C4-2B (cell line): ENCODE results near the gene ATP6V1B1.

Experiments used
- ZFX ChIP-seq: fragments of 450-650 bp; IDR thresholded peaks from 2 replicates; pipeline ENCODE4 v1.6.1; 2017
- TF ChIP-seq, protein P1 (sequence below): fragments of 450-650 bp; conservative IDR thresholded peaks from 2 replicates; pipeline ENCODE4 v1.5.1; 2017; ENCODE audit warnings: mild to moderate bottlenecking

DNA sequence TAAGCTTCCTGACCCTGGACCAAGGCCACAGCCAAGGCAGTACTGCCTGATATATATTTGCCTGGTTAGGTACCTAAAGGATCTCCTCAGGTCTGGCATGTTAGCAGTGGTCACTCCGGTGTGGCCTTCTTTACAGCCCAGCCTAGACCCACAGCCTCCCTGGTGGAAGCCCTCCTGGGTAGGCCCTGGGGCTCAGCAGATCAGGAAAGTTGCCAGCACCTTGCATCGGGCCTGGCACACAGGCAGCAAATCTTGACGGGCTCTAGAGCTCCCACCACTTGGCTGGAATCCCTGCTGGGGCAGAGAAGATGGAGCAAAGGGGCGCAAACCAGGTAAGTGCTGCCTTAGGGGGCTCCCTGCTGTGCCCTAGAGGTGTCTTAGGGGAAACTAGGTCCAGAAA is 40.9 kb upstream of the ATP6V1B1 start:
- TF ChIP-seq, protein P1, sequence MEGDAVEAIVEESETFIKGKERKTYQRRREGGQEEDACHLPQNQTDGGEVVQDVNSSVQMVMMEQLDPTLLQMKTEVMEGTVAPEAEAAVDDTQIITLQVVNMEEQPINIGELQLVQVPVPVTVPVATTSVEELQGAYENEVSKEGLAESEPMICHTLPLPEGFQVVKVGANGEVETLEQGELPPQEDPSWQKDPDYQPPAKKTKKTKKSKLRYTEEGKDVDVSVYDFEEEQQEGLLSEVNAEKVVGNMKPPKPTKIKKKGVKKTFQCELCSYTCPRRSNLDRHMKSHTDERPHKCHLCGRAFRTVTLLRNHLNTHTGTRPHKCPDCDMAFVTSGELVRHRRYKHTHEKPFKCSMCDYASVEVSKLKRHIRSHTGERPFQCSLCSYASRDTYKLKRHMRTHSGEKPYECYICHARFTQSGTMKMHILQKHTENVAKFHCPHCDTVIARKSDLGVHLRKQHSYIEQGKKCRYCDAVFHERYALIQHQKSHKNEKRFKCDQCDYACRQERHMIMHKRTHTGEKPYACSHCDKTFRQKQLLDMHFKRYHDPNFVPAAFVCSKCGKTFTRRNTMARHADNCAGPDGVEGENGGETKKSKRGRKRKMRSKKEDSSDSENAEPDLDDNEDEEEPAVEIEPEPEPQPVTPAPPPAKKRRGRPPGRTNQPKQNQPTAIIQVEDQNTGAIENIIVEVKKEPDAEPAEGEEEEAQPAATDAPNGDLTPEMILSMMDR, result no peak
- TF ChIP-seq ZFX, result no peak
